ENCODE measurements around the gene CYP2E1. TPM values are rescaled to one million over a fixed set of nuclear protein-coding genes. Genes with fewer than 3 reads are reported as not detected.
A peak's percentile ranks its signal among the peaks of the same experiment; 100 is the strongest.
"Not testable (repeated sequence)": the region's sequence is repeated elsewhere in the genome, so short reads cannot be mapped to it uniquely, and the experiment has no call there.

The CYP2E1 gene
- total RNA-seq, 5 donors from 2014 or later (not counting 1 experiment from before 2014, with no cell fraction given) = 2.4 to 4.7 (median 3.3) TPM

DNA sequence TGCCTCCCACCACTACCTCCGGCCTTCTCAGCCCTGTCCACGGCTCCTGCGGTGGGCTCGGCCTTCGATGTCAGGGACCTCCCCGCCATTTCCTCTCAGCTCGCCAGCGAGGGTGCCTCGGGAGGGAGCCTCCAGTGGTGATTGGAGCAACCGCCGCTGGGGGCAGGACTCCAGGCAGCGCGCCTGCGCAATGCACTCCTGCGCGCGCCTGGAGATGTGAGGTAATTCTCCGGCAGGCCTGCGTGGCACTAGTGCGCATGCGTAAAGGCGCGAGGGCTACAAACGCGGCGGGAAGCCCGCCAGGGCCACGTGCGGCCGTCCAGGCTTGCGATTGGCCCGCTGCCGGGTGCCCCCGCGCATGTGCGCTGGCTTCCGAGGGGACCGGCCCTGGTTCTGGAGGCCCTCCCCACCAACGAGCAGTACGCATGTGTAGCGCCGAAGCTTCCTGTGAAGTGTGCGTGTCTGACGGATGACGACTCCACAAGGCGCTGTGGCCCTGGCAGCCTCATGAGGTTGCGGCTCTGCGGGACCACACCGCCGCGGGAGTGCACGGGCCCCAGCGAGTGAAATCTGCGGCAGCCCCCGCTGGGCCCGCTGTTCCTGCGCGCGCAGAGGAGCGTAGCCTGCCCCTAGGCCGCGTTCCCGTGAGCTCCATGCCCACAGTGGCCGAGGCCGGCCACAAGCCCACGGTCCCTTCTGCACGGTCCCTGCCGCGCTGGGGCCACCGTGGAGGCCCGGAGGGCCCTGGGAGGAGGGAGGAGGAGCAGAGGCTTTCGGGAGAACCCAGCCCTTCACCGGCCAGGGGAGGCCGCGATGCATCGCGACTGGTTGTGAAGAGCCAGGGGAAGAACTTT is 38.5 kb downstream of the CYP2E1 start, which contains the start of gene SYCE1:
SYCE1 (minus strand) TSS at position 143 of the 854 bp plus-strand sequence; CDS start at position 89, 54 bp downstream.
- Histone ChIP-seq H3K36me3 (ENCODE audit: control insufficient read depth in 2 of 2, extremely low read depth in 1 of 2, insufficient read depth in 1 of 2, low read length in 1 of 2) (no peaks in the 10 kb centered on the region), H3K9me3 (no peaks in the 10 kb centered on the region), H3K4me3 (ENCODE audit: control insufficient read depth in 1 of 2, extremely low read depth in 1 of 2, low read length in 1 of 2) (no peak within 1 kb of the TSS), H3K27ac (ENCODE audit: low read length) (no peak within 1 kb of the TSS), H3K4me1 (ENCODE audit: control insufficient read depth in 1 of 2, extremely low read depth in 1 of 2, insufficient read depth in 2 of 2, low read length in 2 of 2) (no peaks in the 10 kb centered on the region), H3K27me3 (replicated peaks in 1 of 2; ENCODE audit: control insufficient read depth in 2 of 2, extremely low read depth in 1 of 2, insufficient read depth in 2 of 2, low read length in 1 of 2) (peaks cover 0 to 33% of the 10 kb centered on the region in 2 experiments)
- H3K4me3 Mint-ChIP-seq = no peak within 1 kb of the TSS
- peaks cover 0 to 6% (median 0%) of the 10 kb centered on the region in 3 donors for H3K9me3 Mint-ChIP-seq
- peak in 3 of 4 experiments; percentile 11 to 82 (median 30) for ATAC-seq (replicated peaks in 1 of 4)
- POLR2A ChIA-PET = no interaction called here
- no peaks in the 10 kb centered on the region for H3K36me3 Mint-ChIP-seq
- peaks cover 0 to 2% (median 0%) of the 10 kb centered on the region in 3 donors for H3K4me1 Mint-ChIP-seq
- H3K27ac Mint-ChIP-seq = no peak within 1 kb of the TSS
- WGBS (ENCODE audit: insufficient coverage) = 72% methylated on average over 65 of the region's 77 CpGs
- peaks cover 16% of the 10 kb centered on the region in 2 donors for H3K27me3 Mint-ChIP-seq
- CTCF ChIA-PET = no interaction called here
- DNase-seq = peak in 10 of 35 experiments; percentile 0 to 51 (median 24)

DNA sequence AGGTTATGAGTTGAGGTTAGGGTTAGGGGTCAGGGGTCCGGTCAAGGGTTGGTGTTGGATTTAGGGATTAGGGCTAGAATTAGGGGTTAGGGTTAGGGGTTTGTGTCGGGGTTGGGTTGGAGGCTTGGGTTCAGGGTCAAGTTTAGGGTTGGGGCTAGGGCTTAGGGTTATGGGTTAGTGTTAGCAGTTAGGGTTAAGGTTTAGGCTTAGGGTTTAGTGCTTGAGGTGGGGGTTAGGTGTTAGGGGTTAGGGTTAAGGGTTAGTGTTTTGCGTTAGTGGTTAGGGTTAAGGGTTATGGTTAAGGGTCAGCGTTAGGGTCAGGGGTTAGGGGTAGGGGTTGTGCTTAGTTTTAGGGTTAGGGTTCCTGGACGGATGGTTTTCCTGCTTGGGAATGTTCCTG is 40.0 kb downstream of the CYP2E1 start:
- peaks cover 16% of the 10 kb centered on the region in 2 donors for H3K27me3 Mint-ChIP-seq
- H3K27me3 ChIP-seq (replicated peaks in 1 of 2; ENCODE audit: control insufficient read depth in 2 of 2, extremely low read depth in 1 of 2, insufficient read depth in 2 of 2, low read length in 1 of 2) = peaks cover 0 to 36% of the 10 kb centered on the region in 2 experiments
- DNase-seq = no peak
- H3K4me3 ChIP-seq (ENCODE audit: control insufficient read depth in 1 of 2, extremely low read depth in 1 of 2, low read length in 1 of 2) = no peak overlapping the region
- no peak overlapping the region for H3K4me3 Mint-ChIP-seq
- H3K4me1 ChIP-seq (ENCODE audit: control insufficient read depth in 1 of 2, extremely low read depth in 1 of 2, insufficient read depth in 2 of 2, low read length in 2 of 2) = no peaks in the 10 kb centered on the region
- no peaks in the 10 kb centered on the region for H3K9me3 ChIP-seq
- ChIA-PET CTCF (no interaction called here), POLR2A (no interaction called here)
- 83% methylated on average over 4 of the region's 5 CpGs for WGBS (ENCODE audit: insufficient coverage)
- H3K36me3 ChIP-seq (ENCODE audit: control insufficient read depth in 2 of 2, extremely low read depth in 1 of 2, insufficient read depth in 1 of 2, low read length in 1 of 2) = no peaks in the 10 kb centered on the region
- H3K36me3 Mint-ChIP-seq = no peaks in the 10 kb centered on the region
- no peak overlapping the region for H3K27ac Mint-ChIP-seq
- no peak overlapping the region for H3K27ac ChIP-seq (ENCODE audit: low read length)
- ATAC-seq (replicated peaks in 1 of 4) = no peak
- H3K4me1 Mint-ChIP-seq = peaks cover 0 to 2% (median 0%) of the 10 kb centered on the region in 3 donors
- H3K9me3 Mint-ChIP-seq = peaks cover 0 to 6% (median 0%) of the 10 kb centered on the region in 3 donors

DNA sequence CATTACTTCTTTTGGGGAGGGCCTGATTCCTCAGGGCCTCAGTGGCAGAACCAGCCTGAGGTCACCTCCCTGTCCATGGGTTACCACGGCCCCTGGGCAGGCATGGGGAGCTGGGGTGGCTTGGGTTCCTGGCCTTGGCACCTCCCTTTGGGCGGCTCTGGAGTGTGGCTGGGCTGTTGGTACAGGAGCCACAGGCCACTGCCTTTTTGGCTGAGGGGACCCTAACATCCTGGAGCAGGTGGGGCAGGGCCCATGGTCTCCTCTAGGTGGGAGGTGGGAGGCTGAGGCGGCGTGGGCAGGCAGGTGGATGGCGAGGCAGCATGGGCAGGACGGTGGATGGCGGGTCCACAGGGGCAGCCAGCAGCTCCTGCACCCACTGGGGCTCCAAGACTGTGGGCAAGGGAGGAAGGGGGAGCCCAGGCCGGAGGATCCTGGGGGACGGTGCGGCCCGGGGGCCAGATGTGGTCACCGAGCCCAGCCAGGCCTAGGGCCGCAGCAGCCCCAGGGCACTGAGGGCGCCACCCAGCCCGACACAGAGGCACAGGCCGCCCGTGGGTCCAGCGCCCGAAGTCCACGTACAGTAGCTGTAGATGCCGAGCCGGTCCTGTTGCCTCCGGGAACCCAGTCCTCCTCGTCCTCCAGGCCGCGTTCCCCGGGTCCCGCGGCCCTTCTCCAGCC is 40.6 kb downstream of the CYP2E1 start:
- H3K27me3 ChIP-seq (replicated peaks in 1 of 2; ENCODE audit: control insufficient read depth in 2 of 2, extremely low read depth in 1 of 2, insufficient read depth in 2 of 2, low read length in 1 of 2) = peaks cover 0 to 36% of the 10 kb centered on the region in 2 experiments
- H3K4me3 ChIP-seq (ENCODE audit: control insufficient read depth in 1 of 2, extremely low read depth in 1 of 2, low read length in 1 of 2) = no peak overlapping the region
- DNase-seq = no peak
- Mint-ChIP-seq H3K9me3 (peaks cover 0 to 7% (median under 1%) of the 10 kb centered on the region in 3 donors), H3K27me3 (peaks cover 16% of the 10 kb centered on the region in 2 donors), H3K4me1 (peaks cover 0 to 2% (median 0%) of the 10 kb centered on the region in 3 donors), H3K36me3 (no peaks in the 10 kb centered on the region), H3K4me3 (no peak overlapping the region), H3K27ac (no peak overlapping the region)
- ChIA-PET POLR2A (no interaction called here), CTCF (no interaction called here)
- H3K4me1 ChIP-seq (ENCODE audit: control insufficient read depth in 1 of 2, extremely low read depth in 1 of 2, insufficient read depth in 2 of 2, low read length in 2 of 2) = no peaks in the 10 kb centered on the region
- no peaks in the 10 kb centered on the region for H3K36me3 ChIP-seq (ENCODE audit: control insufficient read depth in 2 of 2, extremely low read depth in 1 of 2, insufficient read depth in 1 of 2, low read length in 1 of 2)
- H3K9me3 ChIP-seq = no peaks in the 10 kb centered on the region
- 86% methylated on average over 19 of the region's 29 CpGs for WGBS (ENCODE audit: insufficient coverage)
- no peak for ATAC-seq (replicated peaks in 1 of 4)
- no peak overlapping the region for H3K27ac ChIP-seq (ENCODE audit: low read length)

DNA sequence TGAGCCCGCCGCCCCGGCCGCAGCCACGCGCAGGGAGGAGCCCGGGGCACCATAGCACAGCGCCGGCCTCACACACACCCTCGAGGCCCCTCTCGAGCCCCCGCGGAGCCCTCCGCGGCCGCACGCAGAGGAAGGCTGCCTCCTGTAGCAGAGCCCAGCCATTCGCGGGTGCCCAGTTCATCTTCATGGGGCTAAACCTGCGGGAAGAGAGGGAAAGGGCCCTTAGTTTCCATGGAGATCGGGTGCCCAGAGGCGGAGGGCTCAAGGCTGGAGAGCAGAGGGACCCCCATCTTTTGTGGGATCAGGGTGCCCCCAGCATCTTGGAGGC is 41.1 kb downstream of the CYP2E1 start:
- POLR2A ChIA-PET = no interaction called here
- no peaks in the 10 kb centered on the region for H3K9me3 ChIP-seq
- no peak for ATAC-seq (replicated peaks in 1 of 4)
- H3K27ac Mint-ChIP-seq = no peak overlapping the region
- peaks cover under 1% of the 10 kb centered on the region for H3K36me3 Mint-ChIP-seq
- no peak for DNase-seq
- H3K27ac ChIP-seq (ENCODE audit: low read length) = no peak overlapping the region
- H3K4me3 ChIP-seq (ENCODE audit: control insufficient read depth in 1 of 2, extremely low read depth in 1 of 2, low read length in 1 of 2) = no peak overlapping the region
- H3K27me3 Mint-ChIP-seq = peaks cover 16% of the 10 kb centered on the region in 2 donors
- H3K27me3 ChIP-seq (replicated peaks in 1 of 2; ENCODE audit: control insufficient read depth in 2 of 2, extremely low read depth in 1 of 2, insufficient read depth in 2 of 2, low read length in 1 of 2) = peaks cover 0 to 35% of the 10 kb centered on the region in 2 experiments
- no peak overlapping the region for H3K4me3 Mint-ChIP-seq
- CTCF ChIA-PET = no interaction called here
- no peaks in the 10 kb centered on the region for H3K4me1 ChIP-seq (ENCODE audit: control insufficient read depth in 1 of 2, extremely low read depth in 1 of 2, insufficient read depth in 2 of 2, low read length in 2 of 2)
- WGBS (ENCODE audit: insufficient coverage) = 87% methylated on average over 19 of the region's 22 CpGs
- peaks cover 5 to 12% (median 5%) of the 10 kb centered on the region in 3 donors for H3K9me3 Mint-ChIP-seq
- peaks cover 0 to 2% (median 0%) of the 10 kb centered on the region in 3 donors for H3K4me1 Mint-ChIP-seq
- H3K36me3 ChIP-seq (ENCODE audit: control insufficient read depth in 2 of 2, extremely low read depth in 1 of 2, insufficient read depth in 1 of 2, low read length in 1 of 2) = no peaks in the 10 kb centered on the region

DNA sequence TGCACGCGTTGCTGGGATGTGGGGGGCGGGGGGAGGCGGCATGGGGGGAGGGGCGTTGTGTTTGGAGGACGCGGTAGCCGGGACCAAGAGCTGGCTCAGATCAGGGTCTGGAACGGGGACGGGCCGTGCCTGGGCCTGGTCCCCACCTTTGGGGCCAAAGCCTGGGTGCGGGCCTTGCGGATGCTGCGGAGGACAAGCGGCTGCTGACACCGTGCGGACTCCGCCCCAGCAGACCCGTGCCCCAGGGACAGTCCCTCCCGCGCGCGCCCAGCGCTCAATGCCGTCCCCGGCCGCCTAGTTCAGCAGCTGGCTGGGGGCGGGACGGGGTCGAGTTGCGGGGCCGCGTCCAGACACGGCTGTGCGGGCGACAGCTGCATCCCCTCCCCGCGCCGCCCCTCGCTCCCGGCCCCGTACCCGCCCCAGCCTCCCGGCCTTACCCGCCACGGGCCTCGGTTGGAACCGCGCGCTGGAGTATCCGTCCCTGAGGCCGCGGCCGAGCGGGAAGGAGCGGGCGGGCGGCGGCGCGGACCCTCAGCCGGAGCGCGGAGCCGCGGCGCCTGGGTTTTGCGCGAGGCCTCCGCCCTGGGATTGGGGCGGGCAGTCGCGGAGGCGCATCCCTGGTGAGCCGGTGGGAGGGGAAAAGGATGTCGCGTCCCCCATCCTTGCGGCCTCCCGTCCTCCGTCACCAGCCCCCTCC is 41.8 kb downstream of the CYP2E1 start:
- CTCF ChIA-PET; H3K36me3 ChIP-seq (ENCODE audit: control insufficient read depth in 2 of 2, extremely low read depth in 1 of 2, insufficient read depth in 1 of 2, low read length in 1 of 2); H3K4me3 Mint-ChIP-seq; H3K4me3 ChIP-seq (ENCODE audit: control insufficient read depth in 1 of 2, extremely low read depth in 1 of 2, low read length in 1 of 2); DNase-seq; H3K36me3 Mint-ChIP-seq; H3K4me1 ChIP-seq (ENCODE audit: control insufficient read depth in 1 of 2, extremely low read depth in 1 of 2, insufficient read depth in 2 of 2, low read length in 2 of 2); H3K27ac Mint-ChIP-seq; H3K4me1 Mint-ChIP-seq; POLR2A ChIA-PET; H3K9me3 ChIP-seq; H3K27ac ChIP-seq (ENCODE audit: low read length): not testable (repeated sequence)
- H3K27me3 ChIP-seq (replicated peaks in 1 of 2; ENCODE audit: control insufficient read depth in 2 of 2, extremely low read depth in 1 of 2, insufficient read depth in 2 of 2, low read length in 1 of 2) = peaks cover 0 to 32% of the 10 kb centered on the region in 2 experiments
- WGBS (ENCODE audit: insufficient coverage) = no CpG with 5 or more reads among the region's 80 CpGs
- peaks cover 15 to 16% of the 10 kb centered on the region in 2 donors for H3K27me3 Mint-ChIP-seq
- ATAC-seq (replicated peaks in 1 of 4) = peak in 2 of 4 experiments; percentile 28 to 31
- H3K9me3 Mint-ChIP-seq = peaks cover 11 to 16% (median 13%) of the 10 kb centered on the region in 3 donors

DNA sequence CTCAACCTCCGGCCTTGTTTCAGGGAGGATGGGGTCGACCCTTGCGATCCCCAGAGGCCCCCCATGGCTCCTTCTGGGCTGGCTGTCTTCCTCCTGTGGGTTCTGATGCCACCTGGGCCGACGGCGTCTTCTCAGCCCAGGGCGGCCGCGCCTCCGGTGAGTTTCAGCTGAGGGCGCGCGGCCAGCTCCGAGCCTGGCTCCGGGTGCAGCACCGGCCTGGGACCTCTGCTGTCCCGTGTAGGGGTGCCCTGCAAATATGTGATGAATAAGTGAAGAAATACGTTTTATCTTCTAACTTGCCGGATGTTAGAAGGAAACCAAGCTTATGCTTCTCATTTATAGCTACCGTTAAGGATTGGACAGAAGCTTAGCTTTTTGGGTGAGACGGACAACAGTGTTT is 42.6 kb downstream of the CYP2E1 start:
- H3K27ac ChIP-seq (ENCODE audit: low read length); ATAC-seq (replicated peaks in 1 of 4); H3K4me3 Mint-ChIP-seq: not testable (repeated sequence)

More for the DNA sequence above, 42.6 kb downstream of the CYP2E1 start:
- H3K9me3 ChIP-seq; DNase-seq; POLR2A ChIA-PET; H3K4me1 Mint-ChIP-seq; H3K27ac Mint-ChIP-seq; H3K36me3 Mint-ChIP-seq; H3K4me3 ChIP-seq (ENCODE audit: control insufficient read depth in 1 of 2, extremely low read depth in 1 of 2, low read length in 1 of 2); H3K36me3 ChIP-seq (ENCODE audit: control insufficient read depth in 2 of 2, extremely low read depth in 1 of 2, insufficient read depth in 1 of 2, low read length in 1 of 2); CTCF ChIA-PET; H3K4me1 ChIP-seq (ENCODE audit: control insufficient read depth in 1 of 2, extremely low read depth in 1 of 2, insufficient read depth in 2 of 2, low read length in 2 of 2): not testable (repeated sequence)
- peaks cover 14 to 17% (median 16%) of the 10 kb centered on the region in 3 donors for H3K9me3 Mint-ChIP-seq
- peaks cover 0 to 31% of the 10 kb centered on the region in 2 experiments for H3K27me3 ChIP-seq (replicated peaks in 1 of 2; ENCODE audit: control insufficient read depth in 2 of 2, extremely low read depth in 1 of 2, insufficient read depth in 2 of 2, low read length in 1 of 2)
- no CpG with 5 or more reads among the region's 21 CpGs for WGBS (ENCODE audit: insufficient coverage)
- peaks cover 8 to 11% of the 10 kb centered on the region in 2 donors for H3K27me3 Mint-ChIP-seq

Measured in T-cell (primary cell).